A549 (cell line): ENCODE results near the gene BZW1. TPM values are rescaled to one million over a fixed set of nuclear protein-coding genes. Genes with fewer than 3 reads are reported as not detected.

ENCODE experiments used
- ATAC-seq, 2 experiments: fragments of 200-7000 bp in 1 of 2; fragments of >200 bp in 1 of 2; cut with Nextera tagmentation in 1 of 2; cut with Tn5 transposase in 1 of 2; 3 replicates each; pipeline versions ENCODE4 v1.8.0 to v1.9.1; 2018 to 2020; ENCODE audit warnings: mild to moderate bottlenecking in 1 of 2, moderate library complexity in 1 of 2
- CTCF ChIA-PET: fragments of 300-600 bp; sonication (Branson Sonifier 250); formaldehyde crosslinking; extraction: SDS; loops from one replicate; lab custom pipeline; 2021; ENCODE audit warnings: antibody characterized with exemption, inconsistent platforms; lab: Yijun Ruan, JAX
- POLR2A ChIA-PET: fragments of 350-600 bp; formaldehyde crosslinking; extraction: SDS; loops from one replicate; lab custom pipeline; 2021; ENCODE audit warnings: antibody characterized with exemption, inconsistent platforms; lab: Yijun Ruan, JAX
- DNase-seq, 2 experiments: peaks; one replicate each; pipeline versions ENCODE4 v3.0.0 to v3.0.0-alpha.2; 2011 to 2016; ENCODE audit warnings: low read depth in 1 of 2, low spot score in 1 of 2
- FAIRE-seq: peaks from 2 replicates; lab custom pipeline; 2011; peaks lifted over from hg19 to GRCh38; lab: Jason Lieb, UNC
- H3K27ac ChIP-seq, 2 experiments: fragments of >200 bp; sonication (Bioruptor Twin); formaldehyde crosslinking; 3 replicates each; pipeline ENCODE4 v1.5.1; 2016 to 2017
- H3K4me1 ChIP-seq: fragments of >200 bp; sonication (Bioruptor Twin); formaldehyde crosslinking; 3 replicates; pipeline ENCODE4 v1.6.1; 2016
- H3K4me2 ChIP-seq: fragments of >200 bp; sonication (Bioruptor Twin); formaldehyde crosslinking; 3 replicates; pipeline ENCODE4 v1.6.1; 2016
- H3K4me3 ChIP-seq: fragments of >200 bp; sonication (Bioruptor Twin); formaldehyde crosslinking; 3 replicates; pipeline ENCODE4 v1.5.1; 2016
- H3K9me3 ChIP-seq: fragments of >200 bp; sonication (Bioruptor Twin); formaldehyde crosslinking; 3 replicates; pipeline ENCODE4 v1.6.1; 2016
- CBX2 ChIP-seq: fragments of 200-600 bp; sonication (generic); IDR thresholded peaks from 2 replicates; pipeline ENCODE4 v1.6.1; 2016; ENCODE audit warnings: low read depth, mild to moderate bottlenecking, borderline replicate concordance
- CEBPB ChIP-seq, 2 experiments: fragments of >200 bp in 1 of 2; sonication (Bioruptor Twin) in 1 of 2; formaldehyde crosslinking in 1 of 2; IDR thresholded peaks; 2 replicates each; pipeline ENCODE4 v1.6.1; 2012 to 2016
- EHMT2 ChIP-seq: fragments of 200-600 bp; sonication (generic); IDR thresholded peaks from 2 replicates; pipeline ENCODE4 v1.6.1; 2016; ENCODE audit warnings: antibody characterized with exemption, low read depth, mild to moderate bottlenecking, moderate library complexity
- ESRRA ChIP-seq: fragments of 150-350 bp; IDR thresholded peaks from 2 replicates; pipeline ENCODE4 v1.6.1; 2014; ENCODE audit warnings: mild to moderate bottlenecking, low read length, borderline replicate concordance
- FOSL2 ChIP-seq, 2 experiments: fragments of 450-650 bp in 1 of 2; fragments of >200 bp in 1 of 2; sonication (Bioruptor Twin) in 1 of 2; formaldehyde crosslinking; IDR thresholded peaks; 2 replicates each; pipeline versions ENCODE4 v1.5.0 to v1.6.1; 2016 to 2020; ENCODE audit warnings: mild to moderate bottlenecking in 1 of 2, moderate library complexity in 1 of 2
- FOXS1 ChIP-seq: fragments of 250-450 bp; sonication (Bioruptor Pico); IDR thresholded peaks from 2 replicates; pipeline ENCODE4 v1.5.0; 2020; ENCODE audit warnings: mild to moderate bottlenecking, moderate library complexity
- GATA3 ChIP-seq: IDR thresholded peaks from 2 replicates; pipeline ENCODE4 v1.6.1; 2012; ENCODE audit warnings: borderline replicate concordance
- HOXA7 ChIP-seq: fragments of 250-450 bp; sonication (Bioruptor Pico); IDR thresholded peaks from 2 replicates; pipeline ENCODE4 v1.5.0; 2020; ENCODE audit warnings: mild to moderate bottlenecking, moderate library complexity
- HOXB13 ChIP-seq: fragments of 250-450 bp; sonication (Bioruptor Pico); IDR thresholded peaks from 2 replicates; pipeline ENCODE4 v1.5.0; 2020; ENCODE audit warnings: low read depth, mild to moderate bottlenecking, moderate library complexity
- HOXB5 ChIP-seq: fragments of 250-450 bp; sonication (Bioruptor Pico); IDR thresholded peaks from 2 replicates; pipeline ENCODE4 v1.5.0; 2020; ENCODE audit warnings: mild to moderate bottlenecking, moderate library complexity
- JUNB ChIP-seq: fragments of >200 bp; sonication (Bioruptor Twin); formaldehyde crosslinking; IDR thresholded peaks from 2 replicates; pipeline ENCODE4 v1.6.1; 2016
- MAFK ChIP-seq: fragments of 450-650 bp; IDR thresholded peaks from 2 replicates; pipeline ENCODE4 v1.6.1; 2014; ENCODE audit not compliant: partially characterized antibody
- SMC3 ChIP-seq: fragments of >200 bp; sonication (Bioruptor Twin); formaldehyde crosslinking; IDR thresholded peaks from 3 replicates; pipeline ENCODE4 v1.6.1; 2018; ENCODE audit warnings: inconsistent platforms
- TFCP2L1 ChIP-seq: fragments of 250-450 bp; sonication (Bioruptor Pico); IDR thresholded peaks from 2 replicates; pipeline ENCODE4 v1.5.0; 2021; ENCODE audit warnings: mild to moderate bottlenecking
- WGBS: methylation state at CpG from one replicate; pipeline ENCODE4 v1.1.6; 2017; ENCODE audit errors: missing lambda C conversion rate; 5-methylcytosine and 5-hydroxymethylcytosine counted together
- polyA plus RNA-seq, 4 experiments: library from polyadenylated mRNA; depleted of rRNA in 3 of 4; stranded (reverse); fragments of >200 nt; fragmentation: RNase III in 1 of 4; extraction: RNeasy Plus Mini Kit Qiagen cat#74134 plus additional on column Dnase treatment in 1 of 4; gene quantifications; 2 replicates in 3 of 4; 3 replicates in 1 of 4; pipeline ENCODE4 v1.2.3, GENCODE V29; 2011 to 2017
- TF ChIP-seq, protein P1 (sequence below): fragments of >200 bp; sonication (Bioruptor Twin); formaldehyde crosslinking; IDR thresholded peaks from 3 replicates; pipeline ENCODE4 v1.6.1; 2016
- TF ChIP-seq, protein P2 (sequence below): IDR thresholded peaks from 2 replicates; pipeline ENCODE4 v1.6.1; 2012
- TF ChIP-seq, protein P3 (sequence below): fragments of 250-450 bp; sonication (Bioruptor Pico); IDR thresholded peaks from 2 replicates; pipeline ENCODE4 v1.5.0; 2021; ENCODE audit warnings: mild to moderate bottlenecking, moderate library complexity, borderline replicate concordance
- TF ChIP-seq, protein P4 (sequence below): fragments of 250-450 bp; sonication (Bioruptor Pico); IDR thresholded peaks from 2 replicates; pipeline ENCODE4 v1.5.0; 2020; ENCODE audit warnings: low read depth, mild to moderate bottlenecking, moderate library complexity

Gene BZW1
- polyA plus RNA-seq, 2 of the 4 experiments (the other 2 are of a cell fraction), result 401 to 439 TPM

DNA sequence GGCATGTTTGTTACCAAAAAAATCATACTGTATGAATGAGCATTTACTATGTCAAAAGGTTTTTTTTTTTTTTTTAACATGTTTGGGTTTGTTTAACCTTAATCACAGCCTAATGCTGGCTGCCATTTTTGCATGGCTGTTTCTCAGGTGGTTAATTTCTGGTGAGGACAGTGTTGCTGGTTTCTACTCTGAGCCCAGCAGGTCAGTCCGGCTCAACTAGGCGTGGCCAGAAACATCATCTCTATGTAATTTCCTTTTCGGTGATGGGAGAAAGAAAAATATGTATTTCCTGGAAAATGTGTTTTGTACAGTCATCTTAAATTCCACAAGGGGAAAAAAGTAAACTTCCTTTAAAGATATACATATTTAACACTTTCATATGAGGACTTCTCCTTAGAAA, 24.9 kb upstream of the BZW1 start:
- WGBS, result 0% methylated on average over 3 of the region's 3 CpGs
- POLR2A ChIA-PET, result interaction anchor here (0.6 to 1.3 kb wide), 4 partner anchors 9 to 39 kb away, joined by 4 to 8 read pairs (median 6); partner anchors contain the start of gene BZW1
- no peak for FAIRE-seq
- peak; percentile 67 to 82; a peak in 5 of 6 replicates for ATAC-seq
- Histone ChIP-seq H3K4me1 (peaks cover 46% of the 10 kb centered on the region), H3K27ac (peak overlapping the region; percentile 84 to 86), H3K4me3 (no peak overlapping the region), H3K9me3 (no peaks in the 10 kb centered on the region), H3K4me2 (peak overlapping the region; percentile 79)
- peak in 1 of 2 experiments; percentile 83 for DNase-seq
- CTCF ChIA-PET, result interaction anchor here (0.7 to 1.3 kb wide), 2 partner anchors 29 to 39 kb away, joined by 3 to 5 read pairs; no protein-coding TSS in a partner anchor
- TF ChIP-seq, protein P1, sequence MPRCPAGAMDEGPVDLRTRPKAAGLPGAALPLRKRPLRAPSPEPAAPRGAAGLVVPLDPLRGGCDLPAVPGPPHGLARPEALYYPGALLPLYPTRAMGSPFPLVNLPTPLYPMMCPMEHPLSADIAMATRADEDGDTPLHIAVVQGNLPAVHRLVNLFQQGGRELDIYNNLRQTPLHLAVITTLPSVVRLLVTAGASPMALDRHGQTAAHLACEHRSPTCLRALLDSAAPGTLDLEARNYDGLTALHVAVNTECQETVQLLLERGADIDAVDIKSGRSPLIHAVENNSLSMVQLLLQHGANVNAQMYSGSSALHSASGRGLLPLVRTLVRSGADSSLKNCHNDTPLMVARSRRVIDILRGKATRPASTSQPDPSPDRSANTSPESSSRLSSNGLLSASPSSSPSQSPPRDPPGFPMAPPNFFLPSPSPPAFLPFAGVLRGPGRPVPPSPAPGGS, result 0 out of 3 replicates have a peak, but pooled peaks have one; percentile 3
- TF ChIP-seq, protein P2, sequence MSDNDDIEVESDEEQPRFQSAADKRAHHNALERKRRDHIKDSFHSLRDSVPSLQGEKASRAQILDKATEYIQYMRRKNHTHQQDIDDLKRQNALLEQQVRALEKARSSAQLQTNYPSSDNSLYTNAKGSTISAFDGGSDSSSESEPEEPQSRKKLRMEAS, result no peak

DNA sequence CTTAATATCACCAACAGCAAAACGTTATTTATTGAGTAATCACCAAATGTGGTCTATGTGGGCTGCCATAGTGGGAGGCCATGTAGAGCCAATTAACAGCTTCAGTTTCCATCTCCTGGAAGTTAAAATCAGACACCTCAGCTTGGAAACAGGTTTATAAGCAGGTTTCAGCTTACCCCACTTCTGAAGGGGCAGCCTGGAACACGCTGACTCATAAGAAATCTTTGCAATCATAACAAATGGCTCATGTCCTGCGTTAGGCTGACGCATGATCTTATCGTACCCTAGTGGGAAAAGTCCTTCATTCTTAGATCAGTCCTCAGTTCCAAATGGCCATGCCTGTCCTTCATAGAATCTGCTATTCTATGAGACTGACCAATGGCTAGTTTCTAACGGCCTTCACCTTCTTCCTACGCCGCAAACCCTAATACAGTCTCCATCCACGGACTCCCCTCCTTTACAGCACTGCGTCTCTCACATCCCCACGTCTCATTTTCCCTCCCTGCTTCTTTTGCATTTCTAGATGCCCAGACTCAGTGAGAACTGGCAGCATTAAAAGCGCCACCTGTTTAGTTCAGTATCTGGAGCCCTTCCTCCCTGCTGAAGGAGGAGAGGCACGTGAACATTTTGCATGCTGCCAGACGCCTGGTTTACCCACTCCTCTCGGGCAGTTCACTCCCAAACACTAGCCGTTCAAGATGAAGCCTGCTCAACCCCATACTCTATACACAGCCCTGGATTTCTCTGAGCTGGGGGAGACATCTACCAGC, 24.2 kb upstream of the BZW1 start:
- Histone ChIP-seq H3K4me3 (no peak overlapping the region), H3K4me1 (peaks cover 42% of the 10 kb centered on the region), H3K4me2 (peak overlapping the region; percentile 79), H3K9me3 (no peaks in the 10 kb centered on the region), H3K27ac (peak overlapping the region; percentile 84 to 86)
- peak; percentile 64 to 83 for ATAC-seq
- no peak for FAIRE-seq
- 56% methylated on average over 16 of the region's 16 CpGs for WGBS
- ChIA-PET CTCF (interaction anchor here (0.5 to 1.3 kb wide), 3 partner anchors 39 to 85 kb away, joined by 3 to 5 read pairs (median 4); no protein-coding TSS in a partner anchor), POLR2A (interaction anchor here (1.1 to 1.3 kb wide), 2 partner anchors 23 to 40 kb away, joined by 7 to 8 read pairs; no protein-coding TSS in a partner anchor)
- 0 out of 2 replicates have a peak, but pooled peaks have one; percentile 36 for TF ChIP-seq FOSL2 (IDR thresholded peaks at IDR 0.05)
- peak; percentile 72 for TF ChIP-seq FOSL2 (CRISPR knock-in tag; IDR thresholded peaks at IDR 0.05)
- TF ChIP-seq EHMT2, result no peak
- TF ChIP-seq, protein P3, sequence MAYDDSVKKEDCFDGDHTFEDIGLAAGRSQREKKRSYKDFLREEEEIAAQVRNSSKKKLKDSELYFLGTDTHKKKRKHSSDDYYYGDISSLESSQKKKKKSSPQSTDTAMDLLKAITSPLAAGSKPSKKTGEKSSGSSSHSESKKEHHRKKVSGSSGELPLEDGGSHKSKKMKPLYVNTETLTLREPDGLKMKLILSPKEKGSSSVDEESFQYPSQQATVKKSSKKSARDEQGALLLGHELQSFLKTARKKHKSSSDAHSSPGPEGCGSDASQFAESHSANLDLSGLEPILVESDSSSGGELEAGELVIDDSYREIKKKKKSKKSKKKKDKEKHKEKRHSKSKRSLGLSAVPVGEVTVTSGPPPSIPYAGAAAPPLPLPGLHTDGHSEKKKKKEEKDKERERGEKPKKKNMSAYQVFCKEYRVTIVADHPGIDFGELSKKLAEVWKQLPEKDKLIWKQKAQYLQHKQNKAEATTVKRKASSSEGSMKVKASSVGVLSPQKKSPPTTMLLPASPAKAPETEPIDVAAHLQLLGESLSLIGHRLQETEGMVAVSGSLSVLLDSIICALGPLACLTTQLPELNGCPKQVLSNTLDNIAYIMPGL (CRISPR knock-in tag), result no peak
- TF ChIP-seq, protein P4, sequence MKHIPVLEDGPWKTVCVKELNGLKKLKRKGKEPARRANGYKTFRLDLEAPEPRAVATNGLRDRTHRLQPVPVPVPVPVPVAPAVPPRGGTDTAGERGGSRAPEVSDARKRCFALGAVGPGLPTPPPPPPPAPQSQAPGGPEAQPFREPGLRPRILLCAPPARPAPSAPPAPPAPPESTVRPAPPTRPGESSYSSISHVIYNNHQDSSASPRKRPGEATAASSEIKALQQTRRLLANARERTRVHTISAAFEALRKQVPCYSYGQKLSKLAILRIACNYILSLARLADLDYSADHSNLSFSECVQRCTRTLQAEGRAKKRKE, result peak; percentile 29; the same call in 1 of the 2 replicates
- peak in 1 of 2 experiments; percentile 50; a peak in 1 of 4 replicates for TF ChIP-seq CEBPB (IDR thresholded peaks at IDR 0.05)
- 0 out of 2 replicates have a peak, but pooled peaks have one; percentile 14 for TF ChIP-seq FOXS1
- TF ChIP-seq HOXB13 (CRISPR knock-in tag), result peak; percentile 58; the same call in 1 of the 2 replicates
- peak; percentile 63; the same call in 1 of the 2 replicates for TF ChIP-seq GATA3
- no peak for TF ChIP-seq TFCP2L1 (CRISPR knock-in tag)
- TF ChIP-seq, protein P2, result 0 out of 2 replicates have a peak, but pooled peaks have one; percentile 25
- TF ChIP-seq JUNB, result peak; percentile 60
- TF ChIP-seq ESRRA, result no peak
- TF ChIP-seq CBX2, result no peak
- peak; percentile 90 for TF ChIP-seq MAFK
- no peak for TF ChIP-seq SMC3
- TF ChIP-seq HOXB5 (CRISPR knock-in tag), result peak; percentile 82
- TF ChIP-seq HOXA7 (CRISPR knock-in tag), result 0 out of 2 replicates have a peak, but pooled peaks have one; percentile 50
- peak in 1 of 2 experiments; percentile 85 for DNase-seq
